SK-N-SH treated with all-trans-retinoic acid at 6 μM for 48 hours (cell line): Measurements from ENCODE around the gene ABCA8.

Experiments used
- ATAC-seq: fragments of 200-7000 bp; cut with Tn5 transposase; 3 replicates; pipeline ENCODE4 v1.9.1; 2020; ENCODE audit warnings: mild to moderate bottlenecking, moderate library complexity
- ARNTL ChIP-seq: fragments of 450-650 bp; formaldehyde crosslinking; IDR thresholded peaks from 2 replicates; pipeline ENCODE4 v1.5.0; 2020; ENCODE audit warnings: low read depth, mild to moderate bottlenecking, moderate library complexity, borderline replicate concordance
- CSDC2 ChIP-seq: fragments of 250-450 bp; sonication (Bioruptor Pico); IDR thresholded peaks from 2 replicates; pipeline ENCODE4 v1.5.0; 2020; ENCODE audit warnings: mild to moderate bottlenecking, moderate library complexity
- ESRRG ChIP-seq: fragments of 250-450 bp; sonication (Bioruptor Pico); IDR thresholded peaks from 2 replicates; pipeline ENCODE4 v1.6.1; 2021; ENCODE audit warnings: mild to moderate bottlenecking
- GLIS3 ChIP-seq: fragments of 250-450 bp; sonication (Bioruptor Pico); IDR thresholded peaks from 2 replicates; pipeline ENCODE4 v1.5.0; 2020; ENCODE audit warnings: mild to moderate bottlenecking, moderate library complexity
- ISL1 ChIP-seq: fragments of 250-450 bp; sonication (Bioruptor Pico); IDR thresholded peaks from 2 replicates; pipeline ENCODE4 v2.1.2; 2022; ENCODE audit warnings: mild to moderate bottlenecking, moderate library complexity
- PPARA ChIP-seq: fragments of 250-450 bp; sonication (Bioruptor Pico); IDR thresholded peaks from 2 replicates; pipeline ENCODE4 v1.5.0; 2020; ENCODE audit warnings: mild to moderate bottlenecking, borderline replicate concordance
- SNAI2 ChIP-seq: fragments of 250-450 bp; sonication (Bioruptor Pico); IDR thresholded peaks from 2 replicates; pipeline ENCODE4 v1.5.0; 2020; ENCODE audit warnings: mild to moderate bottlenecking, moderate library complexity
- TOX ChIP-seq: fragments of 250-450 bp; sonication (Bioruptor Pico); IDR thresholded peaks from 2 replicates; pipeline ENCODE4 v1.8.0; 2021; ENCODE audit warnings: mild to moderate bottlenecking, moderate library complexity, borderline replicate concordance
- ZC3H10 ChIP-seq: fragments of 250-450 bp; sonication (Bioruptor Pico); IDR thresholded peaks from 2 replicates; pipeline ENCODE4 v1.5.1; 2021; ENCODE audit warnings: mild to moderate bottlenecking, moderate library complexity
- ZFP3 ChIP-seq: fragments of 250-450 bp; sonication (Bioruptor Pico); IDR thresholded peaks from 2 replicates; pipeline ENCODE4 v1.5.0; 2020; ENCODE audit warnings: mild to moderate bottlenecking, moderate library complexity
- ZFP30 ChIP-seq: fragments of 450-650 bp; formaldehyde crosslinking; IDR thresholded peaks from 2 replicates; pipeline ENCODE4 v1.5.0; 2022; ENCODE audit warnings: mild to moderate bottlenecking, moderate library complexity
- ZNF565 ChIP-seq: fragments of 450-650 bp; formaldehyde crosslinking; conservative IDR thresholded peaks from 2 replicates; pipeline ENCODE4 v1.5.0; 2020; ENCODE audit warnings: low read depth, mild to moderate bottlenecking, moderate library complexity
- ZNF8 ChIP-seq: fragments of 450-650 bp; formaldehyde crosslinking; IDR thresholded peaks from 2 replicates; pipeline ENCODE4 v1.5.0; 2020; ENCODE audit warnings: mild to moderate bottlenecking, moderate library complexity
- TF ChIP-seq, protein P1 (sequence below): fragments of 250-450 bp; sonication (Bioruptor Pico); IDR thresholded peaks from 2 replicates; pipeline ENCODE4 v1.5.1; 2020; ENCODE audit warnings: low read depth, mild to moderate bottlenecking, moderate library complexity
- TF ChIP-seq, protein P2 (sequence below): fragments of 250-450 bp; sonication (Bioruptor Pico); IDR thresholded peaks from 2 replicates; pipeline ENCODE4 v1.8.0; 2020; ENCODE audit warnings: mild to moderate bottlenecking, moderate library complexity, borderline replicate concordance
- TF ChIP-seq, protein P3 (sequence below): fragments of 250-450 bp; sonication (Bioruptor Pico); IDR thresholded peaks from 2 replicates; pipeline ENCODE4 v1.5.0; 2020; ENCODE audit warnings: mild to moderate bottlenecking, moderate library complexity
- TF ChIP-seq, protein P4 (sequence below): fragments of 250-450 bp; sonication (Bioruptor Pico); IDR thresholded peaks from 2 replicates; pipeline ENCODE4 v1.8.0; 2021; ENCODE audit warnings: low read depth, mild to moderate bottlenecking, moderate library complexity, borderline replicate concordance

Gene ABCA8

DNA sequence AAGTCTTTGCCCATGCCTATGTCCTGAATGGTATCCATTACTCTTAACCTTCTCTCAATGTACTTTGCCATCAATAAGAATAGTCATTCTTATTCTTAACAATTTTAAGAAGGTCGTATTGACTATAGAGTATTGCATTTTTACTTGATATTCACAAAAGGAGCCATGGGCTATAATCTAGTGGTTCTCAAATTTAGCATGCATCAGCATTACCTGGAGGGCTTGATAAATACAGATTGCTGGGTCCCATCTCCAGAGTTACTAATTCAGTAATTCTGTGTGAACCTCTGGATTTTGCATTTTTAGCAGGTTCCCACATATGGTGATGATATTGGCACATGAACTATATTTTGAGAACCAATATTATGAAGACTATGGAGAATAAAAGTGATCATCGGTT is 89.6 kb downstream of the ABCA8 start (continued):
- TF ChIP-seq, protein P1, sequence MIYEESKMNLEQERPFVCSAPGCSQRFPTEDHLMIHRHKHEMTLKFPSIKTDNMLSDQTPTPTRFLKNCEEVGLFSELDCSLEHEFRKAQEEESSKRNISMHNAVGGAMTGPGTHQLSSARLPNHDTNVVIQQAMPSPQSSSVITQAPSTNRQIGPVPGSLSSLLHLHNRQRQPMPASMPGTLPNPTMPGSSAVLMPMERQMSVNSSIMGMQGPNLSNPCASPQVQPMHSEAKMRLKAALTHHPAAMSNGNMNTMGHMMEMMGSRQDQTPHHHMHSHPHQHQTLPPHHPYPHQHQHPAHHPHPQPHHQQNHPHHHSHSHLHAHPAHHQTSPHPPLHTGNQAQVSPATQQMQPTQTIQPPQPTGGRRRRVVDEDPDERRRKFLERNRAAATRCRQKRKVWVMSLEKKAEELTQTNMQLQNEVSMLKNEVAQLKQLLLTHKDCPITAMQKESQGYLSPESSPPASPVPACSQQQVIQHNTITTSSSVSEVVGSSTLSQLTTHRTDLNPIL: no peak
- TF ChIP-seq, protein P2, sequence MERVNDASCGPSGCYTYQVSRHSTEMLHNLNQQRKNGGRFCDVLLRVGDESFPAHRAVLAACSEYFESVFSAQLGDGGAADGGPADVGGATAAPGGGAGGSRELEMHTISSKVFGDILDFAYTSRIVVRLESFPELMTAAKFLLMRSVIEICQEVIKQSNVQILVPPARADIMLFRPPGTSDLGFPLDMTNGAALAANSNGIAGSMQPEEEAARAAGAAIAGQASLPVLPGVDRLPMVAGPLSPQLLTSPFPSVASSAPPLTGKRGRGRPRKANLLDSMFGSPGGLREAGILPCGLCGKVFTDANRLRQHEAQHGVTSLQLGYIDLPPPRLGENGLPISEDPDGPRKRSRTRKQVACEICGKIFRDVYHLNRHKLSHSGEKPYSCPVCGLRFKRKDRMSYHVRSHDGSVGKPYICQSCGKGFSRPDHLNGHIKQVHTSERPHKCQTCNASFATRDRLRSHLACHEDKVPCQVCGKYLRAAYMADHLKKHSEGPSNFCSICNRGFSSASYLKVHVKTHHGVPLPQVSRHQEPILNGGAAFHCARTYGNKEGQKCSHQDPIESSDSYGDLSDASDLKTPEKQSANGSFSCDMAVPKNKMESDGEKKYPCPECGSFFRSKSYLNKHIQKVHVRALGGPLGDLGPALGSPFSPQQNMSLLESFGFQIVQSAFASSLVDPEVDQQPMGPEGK (CRISPR knock-in tag): no peak
- TF ChIP-seq ZC3H10 (CRISPR knock-in tag) (no peak), ESRRG (no peak)

DNA sequence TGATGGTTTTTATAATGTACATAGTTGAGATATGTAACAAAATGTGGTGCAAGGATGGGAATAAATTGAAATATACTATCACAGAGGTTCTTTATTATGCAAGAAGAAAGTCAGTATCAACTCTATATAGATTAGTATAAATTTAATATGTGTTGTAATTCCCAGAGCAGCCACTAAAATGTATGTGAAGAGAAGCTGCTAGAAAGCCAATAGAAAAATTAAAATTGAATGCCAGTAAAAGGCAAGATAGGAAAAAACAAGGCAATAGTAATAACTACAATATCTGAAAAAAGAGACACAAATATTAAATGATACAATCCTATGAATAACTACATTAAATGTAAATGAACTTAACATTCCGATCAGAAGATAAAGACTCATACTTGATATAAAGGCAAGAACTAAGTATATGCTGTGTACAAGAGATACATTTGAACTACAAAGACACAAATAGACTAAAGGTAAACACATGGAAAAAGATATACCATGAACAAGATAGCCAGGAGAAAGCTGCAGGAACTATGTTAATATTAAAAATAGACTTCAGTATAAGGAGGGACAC is 92.0 kb downstream of the ABCA8 start:
- no peak for ATAC-seq
- TF ChIP-seq ZNF565 (no peak), CSDC2 (CRISPR knock-in tag) (no peak), ARNTL (CRISPR knock-in tag) (no peak), ZNF8 (CRISPR knock-in tag) (no peak), GLIS3 (no peak), SNAI2 (CRISPR knock-in tag) (no peak)
- TF ChIP-seq, protein P2 (CRISPR knock-in tag): no peak
- TF ChIP-seq, all 23 proteins: peak for 0

DNA sequence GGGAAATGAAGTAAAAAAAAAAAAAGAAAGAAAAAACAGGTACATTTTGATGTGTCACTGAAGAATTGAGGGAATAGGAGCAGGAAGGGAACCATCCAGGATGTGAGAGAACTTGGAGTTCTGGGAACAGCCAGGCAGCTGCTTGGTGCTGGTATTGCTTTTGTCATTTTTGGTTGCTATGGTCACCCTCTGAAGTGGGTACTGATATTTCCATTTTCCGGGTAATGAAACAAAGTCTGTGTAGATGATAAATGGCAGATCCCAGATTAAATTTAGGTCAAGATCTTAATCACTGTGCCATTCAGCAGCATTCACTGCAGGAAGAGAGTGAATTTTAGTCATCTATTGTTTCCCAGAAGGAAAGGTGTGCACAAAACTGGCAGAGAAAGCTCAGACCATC is 93.6 kb downstream of the ABCA8 start:
- peak; percentile 31; the same call in 1 of the 3 replicates for ATAC-seq
- TF ChIP-seq PPARA (CRISPR knock-in tag): no peak
- TF ChIP-seq ESRRG: no peak
- no peak for TF ChIP-seq TOX (CRISPR knock-in tag)
- TF ChIP-seq ZNF565: no peak
- TF ChIP-seq, all 23 proteins: peak for 0

DNA sequence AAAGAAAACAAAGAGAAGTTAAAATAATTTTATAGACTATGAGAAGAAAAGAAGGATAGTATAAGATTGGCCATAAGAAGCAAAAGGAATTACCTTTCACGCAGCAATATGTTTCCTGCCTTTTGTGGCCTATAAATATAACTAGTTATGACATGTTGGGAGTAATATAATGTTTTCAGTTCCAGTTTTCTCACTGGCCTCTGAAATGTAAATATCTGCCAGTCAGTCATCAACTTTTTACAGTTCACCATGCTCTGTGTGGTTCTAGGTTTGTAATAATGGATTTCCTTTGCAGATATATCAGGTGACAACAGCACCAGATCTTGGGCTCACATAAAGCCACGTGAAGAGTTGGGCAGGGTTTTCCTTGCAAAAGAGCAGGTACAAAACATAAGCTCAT is 94.3 kb downstream of the ABCA8 start:
- ATAC-seq: no peak
- TF ChIP-seq ZNF565: no peak
- TF ChIP-seq ZC3H10 (CRISPR knock-in tag): no peak
- TF ChIP-seq, protein P2 (CRISPR knock-in tag): no peak
- TF ChIP-seq ISL1 (CRISPR knock-in tag): no peak
- TF ChIP-seq ESRRG: no peak
- no peak for TF ChIP-seq ARNTL (CRISPR knock-in tag)
- TF ChIP-seq, protein P3, sequence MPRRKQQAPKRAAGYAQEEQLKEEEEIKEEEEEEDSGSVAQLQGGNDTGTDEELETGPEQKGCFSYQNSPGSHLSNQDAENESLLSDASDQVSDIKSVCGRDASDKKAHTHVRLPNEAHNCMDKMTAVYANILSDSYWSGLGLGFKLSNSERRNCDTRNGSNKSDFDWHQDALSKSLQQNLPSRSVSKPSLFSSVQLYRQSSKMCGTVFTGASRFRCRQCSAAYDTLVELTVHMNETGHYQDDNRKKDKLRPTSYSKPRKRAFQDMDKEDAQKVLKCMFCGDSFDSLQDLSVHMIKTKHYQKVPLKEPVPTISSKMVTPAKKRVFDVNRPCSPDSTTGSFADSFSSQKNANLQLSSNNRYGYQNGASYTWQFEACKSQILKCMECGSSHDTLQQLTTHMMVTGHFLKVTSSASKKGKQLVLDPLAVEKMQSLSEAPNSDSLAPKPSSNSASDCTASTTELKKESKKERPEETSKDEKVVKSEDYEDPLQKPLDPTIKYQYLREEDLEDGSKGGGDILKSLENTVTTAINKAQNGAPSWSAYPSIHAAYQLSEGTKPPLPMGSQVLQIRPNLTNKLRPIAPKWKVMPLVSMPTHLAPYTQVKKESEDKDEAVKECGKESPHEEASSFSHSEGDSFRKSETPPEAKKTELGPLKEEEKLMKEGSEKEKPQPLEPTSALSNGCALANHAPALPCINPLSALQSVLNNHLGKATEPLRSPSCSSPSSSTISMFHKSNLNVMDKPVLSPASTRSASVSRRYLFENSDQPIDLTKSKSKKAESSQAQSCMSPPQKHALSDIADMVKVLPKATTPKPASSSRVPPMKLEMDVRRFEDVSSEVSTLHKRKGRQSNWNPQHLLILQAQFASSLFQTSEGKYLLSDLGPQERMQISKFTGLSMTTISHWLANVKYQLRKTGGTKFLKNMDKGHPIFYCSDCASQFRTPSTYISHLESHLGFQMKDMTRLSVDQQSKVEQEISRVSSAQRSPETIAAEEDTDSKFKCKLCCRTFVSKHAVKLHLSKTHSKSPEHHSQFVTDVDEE (CRISPR knock-in tag): no peak
- no peak for TF ChIP-seq SNAI2 (CRISPR knock-in tag)
- no peak for TF ChIP-seq ZFP3

DNA sequence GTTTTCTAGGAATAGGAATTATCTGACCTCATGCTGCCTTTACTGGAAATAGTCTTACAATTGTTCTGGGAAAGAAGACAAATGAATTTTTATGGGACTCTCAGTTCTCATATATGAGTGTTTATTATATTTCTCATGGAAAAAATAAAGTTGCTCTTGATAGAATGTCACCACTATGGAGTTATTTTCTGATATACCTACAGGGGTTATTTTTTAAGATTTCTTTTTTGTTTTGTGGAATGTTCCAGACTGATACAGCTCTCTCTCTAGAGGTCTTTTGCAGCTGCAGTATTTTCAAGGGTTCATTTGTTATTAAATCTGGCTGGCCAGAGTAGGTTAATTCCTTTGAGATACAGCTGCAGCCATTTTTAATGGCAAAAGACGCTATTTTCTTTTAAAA is 100.7 kb downstream of the ABCA8 start:
- ATAC-seq: no peak
- TF ChIP-seq, protein P2 (CRISPR knock-in tag): no peak
- TF ChIP-seq, protein P3 (CRISPR knock-in tag): no peak
- TF ChIP-seq CSDC2 (CRISPR knock-in tag) (no peak), ZFP30 (no peak)
- TF ChIP-seq, protein P4, sequence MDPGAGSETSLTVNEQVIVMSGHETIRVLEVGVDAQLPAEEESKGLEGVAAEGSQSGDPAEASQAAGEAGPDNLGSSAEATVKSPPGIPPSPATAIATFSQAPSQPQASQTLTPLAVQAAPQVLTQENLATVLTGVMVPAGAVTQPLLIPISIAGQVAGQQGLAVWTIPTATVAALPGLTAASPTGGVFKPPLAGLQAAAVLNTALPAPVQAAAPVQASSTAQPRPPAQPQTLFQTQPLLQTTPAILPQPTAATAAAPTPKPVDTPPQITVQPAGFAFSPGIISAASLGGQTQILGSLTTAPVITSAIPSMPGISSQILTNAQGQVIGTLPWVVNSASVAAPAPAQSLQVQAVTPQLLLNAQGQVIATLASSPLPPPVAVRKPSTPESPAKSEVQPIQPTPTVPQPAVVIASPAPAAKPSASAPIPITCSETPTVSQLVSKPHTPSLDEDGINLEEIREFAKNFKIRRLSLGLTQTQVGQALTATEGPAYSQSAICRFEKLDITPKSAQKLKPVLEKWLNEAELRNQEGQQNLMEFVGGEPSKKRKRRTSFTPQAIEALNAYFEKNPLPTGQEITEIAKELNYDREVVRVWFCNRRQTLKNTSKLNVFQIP (CRISPR knock-in tag): no peak
